GM12892 (cell line): Measurements from ENCODE around the gene REXO5.

Experiments
- POLR2AphosphoS5 ChIP-seq: IDR thresholded peaks from 2 replicates; pipeline ENCODE4 v1.6.1; 2011; ENCODE audit warnings: low read depth, low read length, control low read depth
- TAF1 ChIP-seq: IDR thresholded peaks from 2 replicates; pipeline ENCODE4 v1.6.1; 2011; ENCODE audit warnings: low read depth, mild to moderate bottlenecking, control low read depth, low read length, borderline replicate concordance

DNA sequence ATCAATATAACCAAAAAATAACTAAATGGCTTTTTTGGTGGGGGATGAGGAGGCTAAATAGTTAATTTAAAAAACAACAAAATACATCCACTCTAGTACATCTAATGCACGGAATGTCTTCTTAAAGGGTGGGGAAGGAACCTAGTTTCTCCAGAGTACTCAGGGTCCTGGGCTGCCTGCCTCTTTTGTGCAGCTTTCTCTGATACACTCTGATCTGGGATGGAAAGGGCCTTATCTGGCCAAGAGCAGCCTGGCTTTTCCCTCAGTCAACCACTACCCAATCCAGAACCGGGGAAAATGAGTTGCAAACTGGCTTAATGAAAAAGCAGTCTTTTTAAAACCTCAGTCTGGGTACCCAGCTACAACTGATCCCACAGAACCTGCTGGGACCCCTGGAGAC is 51.0 kb downstream of the REXO5 start:
- no peak for TF ChIP-seq TAF1
- TF ChIP-seq POLR2AphosphoS5 = no peak
